ENCODE data around the gene CLTB.
"Not testable (repeated sequence)": the region's sequence is repeated elsewhere in the genome, so short reads cannot be mapped to it uniquely, and the experiment has no call there.

Gene CLTB

GRCh38 chr5:176426876-176427275, 10.5 kb upstream of the CLTB start:
- DNase-seq (ENCODE audit: low spot score) = no peak

DNA sequence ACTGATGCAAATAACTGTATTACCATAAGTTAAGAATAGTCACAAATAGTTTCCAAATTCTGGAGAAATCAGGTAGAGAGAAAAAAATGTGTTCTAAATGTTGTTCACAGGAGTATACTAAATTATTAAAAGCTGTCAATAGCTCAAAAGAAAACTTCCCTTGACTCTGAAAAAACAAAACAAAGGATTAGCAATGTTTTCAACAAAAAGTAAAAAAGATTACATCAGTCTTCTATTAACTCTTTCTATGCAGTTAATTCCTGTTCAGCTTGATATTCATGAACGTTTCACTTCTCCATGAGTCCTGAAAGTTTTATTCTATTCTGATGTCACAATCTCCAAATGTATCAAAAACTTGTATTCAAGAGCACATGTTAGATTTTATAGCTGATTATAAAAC, 9.5 kb upstream of the CLTB start:
- no peak for DNase-seq (ENCODE audit: low spot score)

DNA sequence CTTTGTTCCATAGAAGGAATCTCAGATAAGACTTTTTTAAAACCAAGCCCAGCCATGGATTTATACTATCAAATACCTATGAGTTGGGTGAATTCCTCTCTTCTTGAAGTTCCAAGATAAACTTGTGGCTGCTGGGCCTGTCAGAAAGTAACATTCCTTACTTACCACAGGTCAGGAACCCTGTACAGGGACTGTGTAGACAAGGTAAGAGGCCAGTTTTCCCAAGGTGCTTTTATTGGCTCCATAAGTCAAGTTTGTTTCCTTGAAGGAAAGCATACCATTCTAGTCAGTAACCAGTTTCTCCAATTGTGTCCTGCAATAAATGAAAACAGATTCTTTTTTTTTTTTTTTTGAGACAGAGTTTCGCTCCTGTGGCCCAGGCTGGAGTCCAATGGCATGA, 8.8 kb upstream of the CLTB start:
- no peak for DNase-seq (ENCODE audit: low spot score)

GRCh38 chr5:176424181-176424580, 7.8 kb upstream of the CLTB start:
- DNase-seq (ENCODE audit: low spot score) = no peak

GRCh38 chr5:176420972-176421544, 4.7 kb upstream of the CLTB start:
- no peak for DNase-seq (ENCODE audit: low spot score)

GRCh38 chr5:176420086-176420485, 3.7 kb upstream of the CLTB start:
- no peak for DNase-seq (ENCODE audit: low spot score)

GRCh38 chr5:176418251-176418650, 1.9 kb upstream of the CLTB start:
- no peak for DNase-seq (ENCODE audit: low spot score)

GRCh38 chr5:176416965-176417364, 626 bp upstream of the CLTB start:
- DNase-seq (ENCODE audit: low spot score) = no peak

DNA sequence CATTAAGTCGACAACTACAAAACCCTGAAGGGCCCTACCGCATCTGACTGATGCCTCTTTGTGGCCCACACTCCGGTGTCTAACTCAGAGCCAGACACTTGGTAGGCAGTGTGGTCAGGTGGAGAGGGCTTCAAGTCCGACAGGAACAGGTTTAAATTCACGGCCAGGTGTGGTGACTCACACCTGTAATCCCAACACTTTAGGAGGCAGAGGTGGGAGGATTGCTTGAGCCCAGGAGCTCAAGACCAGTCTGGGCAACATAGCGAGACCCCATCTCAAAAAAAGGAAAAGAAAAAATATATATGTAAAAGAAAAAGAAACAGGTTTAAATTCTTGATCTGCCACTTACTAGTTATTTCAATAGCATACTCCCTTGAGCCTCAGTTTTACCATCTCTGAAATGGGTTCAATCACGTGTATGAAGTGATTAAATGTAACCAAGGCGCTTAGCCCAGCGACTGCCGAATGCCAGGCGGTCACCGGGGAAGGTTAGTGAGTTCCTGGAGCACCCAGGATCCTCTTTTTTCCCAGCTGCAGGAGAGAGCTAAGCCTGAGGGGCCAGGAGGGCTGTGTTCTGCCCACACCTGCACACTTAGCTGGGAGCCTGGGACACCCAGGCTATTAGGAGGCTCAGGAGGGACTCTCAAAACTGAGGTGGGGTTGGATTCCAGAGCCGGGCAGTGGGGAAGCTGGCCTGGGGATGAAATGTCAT, 943 bp downstream of the CLTB start:
- no peak for DNase-seq (ENCODE audit: low spot score)

DNA sequence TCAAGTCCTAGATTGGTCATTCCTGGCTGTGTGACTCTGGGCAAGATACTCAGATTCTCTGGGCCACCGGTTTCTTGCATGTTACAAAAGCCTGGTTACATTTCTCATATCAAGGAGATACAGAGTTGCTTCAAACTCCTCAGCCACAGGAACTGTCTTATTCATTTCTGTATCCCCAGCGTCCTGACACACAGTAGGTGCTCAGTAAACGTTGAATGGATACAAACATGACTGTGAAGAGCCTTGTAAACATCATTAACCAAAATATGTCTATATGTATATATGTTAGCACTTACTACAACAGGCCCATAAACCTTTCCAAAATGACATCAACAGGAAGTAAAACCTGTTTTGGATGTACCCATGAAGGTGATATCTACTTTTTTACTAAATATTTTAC, 1.6 kb downstream of the CLTB start:
- DNase-seq (ENCODE audit: low spot score) = no peak

DNA sequence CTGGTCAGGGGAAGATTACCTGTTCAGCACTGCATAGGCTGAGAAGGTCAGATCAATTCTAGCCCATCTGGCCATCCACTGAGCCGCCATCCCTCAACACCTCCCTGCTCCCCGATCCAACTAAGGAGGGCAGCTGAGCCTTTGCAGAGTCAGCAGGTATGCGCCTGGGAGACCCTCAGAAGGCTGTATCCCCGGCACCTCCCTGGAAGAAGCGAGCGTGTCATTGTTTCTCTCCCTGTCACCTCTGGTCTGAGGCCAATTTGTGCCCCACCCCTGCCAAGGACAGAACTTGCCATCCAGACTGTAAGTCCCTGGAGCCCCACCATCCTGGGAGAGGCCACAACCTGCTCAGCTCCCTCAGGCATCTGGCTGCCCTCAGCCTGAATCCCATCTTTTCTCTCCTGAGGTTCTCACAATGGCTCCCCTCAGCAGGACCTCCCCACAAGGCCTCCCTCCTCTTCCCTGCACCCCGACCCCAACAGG, 2.6 kb downstream of the CLTB start:
- no peak for DNase-seq (ENCODE audit: low spot score)

- no peak for DNase-seq (ENCODE audit: low spot score)
These were observed 3.1 kb downstream of the CLTB start for GRCh38 chr5:176413255-176413565.

DNA sequence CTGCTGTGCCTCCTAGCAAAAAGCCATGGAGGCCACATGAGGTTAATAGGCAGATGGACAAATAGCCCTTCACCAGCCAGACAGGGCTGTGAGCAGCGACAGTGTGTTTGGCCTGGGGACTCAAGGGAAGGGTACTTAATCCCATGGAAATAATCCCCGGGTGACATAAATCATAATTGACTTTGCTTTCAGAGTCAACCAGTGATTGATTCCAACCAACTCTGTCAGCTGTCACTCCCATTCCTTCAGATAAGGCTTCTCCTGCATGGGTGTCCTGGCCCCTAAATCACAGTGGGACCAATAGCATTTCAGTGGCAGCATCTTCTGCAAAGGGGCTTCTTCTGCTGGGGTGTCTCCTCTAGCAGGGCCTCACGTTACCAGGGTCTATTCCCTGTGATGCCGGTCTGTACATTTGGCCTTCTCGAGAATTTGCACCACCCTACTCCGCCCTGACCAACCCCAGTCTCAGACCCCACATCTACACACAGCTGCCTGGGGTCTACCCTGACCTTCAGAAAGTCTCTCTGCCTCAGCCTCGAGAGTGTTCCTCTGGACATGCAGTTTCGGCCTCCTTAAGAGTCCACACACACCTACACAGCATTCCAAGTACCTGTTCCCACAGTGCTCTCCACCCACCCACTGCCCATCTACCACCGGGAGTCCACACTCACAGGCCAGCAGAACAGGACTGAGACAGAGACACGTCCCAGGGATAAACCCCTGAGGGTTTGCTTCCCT, 3.7 kb downstream of the CLTB start:
- no peak for DNase-seq (ENCODE audit: low spot score)

GRCh38 chr5:176410486-176411180, 5.7 kb downstream of the CLTB start:
- DNase-seq (ENCODE audit: low spot score) = no peak

- DNase-seq (ENCODE audit: low spot score) = no peak
These were observed 6.6 kb downstream of the CLTB start for GRCh38 chr5:176409765-176410164.

DNA sequence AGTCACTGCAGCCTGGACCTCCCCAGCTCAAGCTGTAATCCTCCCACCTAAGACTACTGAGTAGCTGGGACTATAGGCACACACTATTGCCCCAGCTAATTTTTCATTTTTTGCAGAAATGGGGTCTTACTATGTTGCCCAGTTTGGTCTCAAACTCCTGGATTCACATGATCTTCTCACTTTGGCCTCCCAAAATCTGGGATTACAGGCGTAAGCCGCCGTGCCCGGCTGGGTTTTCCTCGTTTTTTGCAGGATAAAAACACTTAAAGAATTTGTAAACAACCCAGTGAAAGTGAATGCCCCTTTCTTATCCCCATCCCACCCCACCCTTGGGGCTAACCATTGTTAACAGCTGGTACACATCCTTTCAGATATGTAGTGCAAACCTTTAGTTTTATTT, 7.7 kb downstream of the CLTB start:
- DNase-seq (ENCODE audit: low spot score) = no peak

GRCh38 chr5:176408252-176408573, 8.1 kb downstream of the CLTB start:
- DNase-seq (ENCODE audit: low spot score) = not testable (repeated sequence)

DNA sequence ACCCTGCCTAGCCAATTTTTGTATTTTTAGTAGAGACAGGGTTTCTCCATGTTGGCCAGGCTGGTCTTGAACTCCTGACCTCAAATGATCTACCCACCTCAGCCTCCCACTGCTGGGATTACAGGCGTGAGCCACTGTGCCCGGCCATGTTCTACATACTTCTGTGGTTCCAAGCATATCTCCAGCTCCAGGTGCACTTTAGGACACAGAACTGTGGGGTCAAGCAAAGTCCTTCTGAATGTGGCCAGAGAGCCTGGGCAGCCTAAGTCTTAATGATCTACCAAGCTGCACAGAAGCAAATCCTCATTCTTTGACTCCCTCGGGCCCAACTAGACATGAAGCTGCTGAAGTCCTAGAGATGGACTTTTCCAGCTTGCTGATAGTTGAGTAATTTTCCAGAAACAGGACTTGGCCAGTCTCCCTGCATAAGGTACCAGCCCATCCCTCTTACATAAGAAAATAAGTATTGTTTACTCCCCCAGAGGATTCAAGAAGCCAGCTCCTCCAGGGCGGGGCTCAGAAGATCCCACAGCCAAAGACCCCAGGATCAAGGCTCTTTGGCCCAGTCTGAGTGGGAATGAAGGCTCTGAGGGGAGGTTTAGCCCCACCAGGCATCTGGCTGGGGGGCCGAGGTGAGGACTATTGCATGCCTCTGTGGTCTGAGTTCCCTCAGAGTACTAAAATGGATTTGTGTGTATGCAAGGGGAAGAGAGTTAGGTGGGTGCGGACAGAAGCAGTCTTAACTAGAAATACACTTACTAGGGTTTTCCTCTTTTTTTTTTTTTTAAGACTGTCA, 8.7 kb downstream of the CLTB start:
- no peak for DNase-seq (ENCODE audit: low spot score)

GRCh38 chr5:176406436-176407052, 9.8 kb downstream of the CLTB start:
- no peak for DNase-seq (ENCODE audit: low spot score)

DNA sequence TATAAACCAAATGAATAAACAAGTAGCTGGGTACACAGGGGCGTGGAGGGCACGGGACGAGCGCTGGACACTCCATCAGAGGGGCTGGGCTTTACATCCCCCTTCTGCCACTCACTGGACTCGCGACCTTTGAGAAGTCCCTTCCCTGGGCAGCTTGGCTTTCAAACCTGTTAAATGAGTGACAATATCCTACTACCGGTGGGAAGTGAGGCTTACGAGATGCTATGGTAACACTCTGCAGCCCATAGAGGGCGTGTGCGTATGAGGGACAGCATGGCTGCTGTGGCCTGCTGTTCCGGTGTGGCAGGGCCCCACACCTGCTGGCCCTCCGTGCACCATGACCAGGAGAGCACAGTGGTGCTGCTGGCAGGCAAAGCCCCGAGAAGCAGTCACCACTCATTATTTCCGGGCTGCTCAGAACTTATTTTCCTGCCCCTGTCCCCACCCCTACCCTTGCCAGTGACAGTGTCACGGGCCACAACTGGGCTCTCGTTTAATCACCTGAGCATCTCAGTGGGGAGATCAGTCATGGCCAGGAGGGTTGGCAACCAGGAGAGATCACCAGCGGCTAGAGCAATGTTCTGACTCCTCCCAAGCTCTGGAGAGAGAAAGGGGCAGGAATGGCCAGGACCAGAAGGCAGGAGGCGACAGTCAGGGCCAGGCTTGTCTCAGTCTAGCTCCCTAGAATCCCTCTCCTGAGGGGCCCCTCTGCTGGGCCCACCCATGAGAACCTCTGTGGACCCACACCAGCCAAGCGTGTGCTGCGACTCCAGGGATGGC, 10.5 kb downstream of the CLTB start:
- DNase-seq (ENCODE audit: low spot score) = no peak
